LHCN-M2 (cell line): ENCODE measurements around the gene KLK10. TPM values are rescaled to one million over a fixed set of nuclear protein-coding genes. Genes with fewer than 3 reads are reported as not detected.

Source experiments
- DNase-seq: peaks from one replicate; pipeline ENCODE4 v3.0.0-alpha.2; 2012; ENCODE audit warnings: low read depth
- total RNA-seq: library from RNA; depleted of rRNA; stranded (reverse); fragments of >200 nt; gene quantifications from 2 replicates; pipeline ENCODE4 v1.2.3, GENCODE V29; 2014

Gene KLK10
- total RNA-seq, 1 experiment from 2014 or later, result not detected

GRCh38 chr19:51026554-51026831 is 7.0 kb upstream of the KLK10 start, which contains the start of gene KLK11:
Gene KLK11, minus strand, starts transcription at chr19:51026616. Its CDS starts 985 bp downstream, at chr19:51025631.
- no peak for DNase-seq

GRCh38 chr19:51025809-51026553 is 6.5 kb upstream of the KLK10 start:
- DNase-seq, result no peak

DNA sequence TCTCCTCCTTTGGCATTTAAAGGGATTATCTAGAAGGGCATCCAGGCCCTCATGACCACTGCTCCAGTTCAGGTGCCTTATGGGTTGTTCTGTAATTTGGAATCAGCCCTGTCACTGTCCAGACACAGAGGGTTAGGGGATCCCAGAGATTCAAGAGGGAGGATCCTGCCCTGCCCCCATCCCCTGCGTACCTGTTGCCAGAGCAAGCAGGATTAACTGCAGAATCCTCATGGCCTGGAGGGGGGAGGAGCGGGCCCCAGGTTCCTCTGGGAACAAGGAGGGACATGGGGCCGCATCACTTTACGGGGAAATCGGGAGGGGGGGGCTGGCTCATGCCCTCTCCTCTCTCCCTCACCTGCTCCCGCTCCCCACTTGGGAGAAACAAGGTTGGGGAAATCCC is 5.9 kb upstream of the KLK10 start:
- DNase-seq, result no peak

DNA sequence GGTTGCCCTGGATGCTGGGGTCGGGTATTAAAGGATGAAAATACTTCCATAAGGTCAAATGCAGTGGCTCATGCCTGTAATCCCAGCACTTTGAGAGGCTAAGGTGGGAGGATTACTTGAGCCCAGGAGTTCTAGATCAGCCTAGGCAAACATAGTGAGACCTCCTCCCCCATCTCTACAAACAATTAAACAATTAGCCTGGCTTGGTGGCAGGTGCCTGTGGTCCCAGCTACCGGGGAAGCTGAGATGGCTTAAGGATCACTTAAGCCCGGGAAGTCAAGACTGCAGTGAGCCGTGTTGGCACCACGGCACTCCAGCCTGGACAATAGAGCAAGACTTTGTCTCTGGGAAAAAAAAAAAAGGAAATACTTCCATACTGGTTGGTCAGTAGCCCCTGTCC is 5.4 kb upstream of the KLK10 start:
- DNase-seq, result no peak

- no peak for DNase-seq
Measured at GRCh38 chr19:51023946-51024345, 4.4 kb upstream of the KLK10 start.

DNA sequence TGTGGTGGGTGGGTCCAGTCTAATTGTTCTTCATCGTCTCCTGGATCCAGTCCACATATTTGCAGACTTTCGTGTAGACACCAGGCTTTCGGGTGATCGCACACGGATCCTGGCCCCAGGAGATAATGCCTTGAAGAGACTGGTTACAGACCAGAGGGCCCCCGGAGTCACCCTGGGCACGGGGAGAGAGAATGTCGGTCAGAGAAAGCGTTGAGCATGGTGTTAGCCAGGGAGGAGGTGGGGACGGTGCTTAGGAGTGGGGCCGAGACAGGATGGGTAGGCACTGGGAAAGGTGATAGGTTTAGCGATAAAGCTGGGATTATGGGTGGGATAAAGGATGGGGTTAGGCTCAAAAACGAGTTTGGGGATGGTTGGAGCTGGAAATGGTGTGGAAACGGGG is 3.0 kb upstream of the KLK10 start:
- no peak for DNase-seq

GRCh38 chr19:51020988-51021651 is 1.6 kb upstream of the KLK10 start:
- DNase-seq, result peak; percentile 43

DNA sequence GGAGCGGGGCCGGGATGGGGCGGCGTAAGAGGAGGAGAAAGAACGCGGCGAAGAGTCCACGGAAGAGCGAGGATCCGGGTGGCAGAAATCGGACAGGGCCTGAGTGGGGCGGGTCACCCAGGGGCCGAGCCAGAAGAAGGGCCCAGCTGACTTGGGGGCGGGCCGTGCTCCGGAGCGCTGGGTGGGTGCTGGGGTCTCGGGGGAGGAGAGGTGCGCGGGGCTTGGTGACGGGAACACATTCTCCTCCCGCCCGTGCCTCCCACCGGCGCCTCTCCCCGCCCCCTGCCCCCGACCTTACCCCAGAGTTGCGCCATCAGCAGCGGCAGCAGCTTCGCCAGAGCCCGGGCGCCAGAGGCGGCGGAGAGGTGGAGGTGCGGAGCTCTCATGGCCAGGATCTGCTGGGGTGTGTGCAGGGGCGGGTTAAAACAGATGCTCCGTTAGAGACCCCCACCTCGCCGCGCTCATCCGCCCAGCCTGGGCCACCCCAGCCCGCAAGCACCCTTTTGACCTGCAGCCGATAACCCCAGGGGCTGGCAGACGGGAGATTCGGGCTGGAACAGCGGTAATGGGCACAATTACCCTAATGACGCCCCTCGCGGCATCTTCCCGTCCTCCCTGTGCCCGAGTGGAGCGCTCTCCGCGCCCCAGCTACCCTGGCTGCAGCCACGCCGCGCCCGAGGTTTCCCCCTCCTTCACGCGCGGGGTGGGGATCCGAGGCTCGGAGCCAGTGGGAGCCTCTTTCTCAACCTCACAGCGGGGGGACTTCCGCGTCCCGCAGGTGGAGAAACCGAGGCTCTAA is 565 bp downstream of the KLK10 start:
- DNase-seq, result no peak

DNA sequence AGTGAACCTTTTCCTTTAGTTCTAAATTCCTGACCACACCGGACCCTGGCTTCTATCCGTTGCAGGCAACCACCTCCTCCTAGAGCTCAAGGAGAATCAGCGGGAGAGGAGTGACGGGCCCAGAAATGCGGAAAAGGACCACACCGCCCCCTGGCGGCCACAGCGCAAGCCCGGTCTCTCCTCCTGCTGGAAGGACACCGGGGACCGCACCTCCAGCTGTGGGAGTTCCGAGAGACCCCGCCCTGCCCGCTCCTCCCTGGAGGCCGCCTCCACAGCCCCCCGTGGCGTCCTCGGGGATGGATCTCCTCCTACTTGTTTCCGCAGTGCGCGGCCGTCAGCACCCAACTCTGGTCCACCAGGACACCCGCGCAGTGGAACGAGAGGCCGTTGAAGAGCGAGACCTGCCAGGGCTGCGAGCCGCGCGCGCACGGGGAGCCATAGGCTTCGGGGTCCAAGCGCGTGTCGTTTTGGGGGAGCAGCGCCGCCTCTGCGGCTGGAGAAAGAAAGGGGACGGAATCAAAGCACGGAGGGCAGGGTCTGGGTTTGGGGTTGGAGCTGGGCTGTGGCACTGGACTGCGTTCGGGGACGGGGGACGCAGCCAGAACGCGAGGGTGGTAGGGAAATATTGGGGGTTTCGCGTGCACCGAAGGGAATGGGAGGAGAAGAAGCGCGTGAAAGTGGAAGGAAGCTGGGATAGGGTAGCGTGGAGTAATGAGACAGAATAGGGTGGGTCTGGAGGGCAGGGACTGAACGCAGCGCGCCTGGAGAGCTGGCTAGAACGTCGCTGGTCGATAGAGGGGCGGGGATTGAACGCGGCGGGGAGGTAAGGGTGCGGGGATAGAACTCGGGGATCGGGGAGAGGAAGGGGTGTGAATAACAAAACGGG is 2.5 kb downstream of the KLK10 start:
- DNase-seq, result peak; percentile 20

DNA sequence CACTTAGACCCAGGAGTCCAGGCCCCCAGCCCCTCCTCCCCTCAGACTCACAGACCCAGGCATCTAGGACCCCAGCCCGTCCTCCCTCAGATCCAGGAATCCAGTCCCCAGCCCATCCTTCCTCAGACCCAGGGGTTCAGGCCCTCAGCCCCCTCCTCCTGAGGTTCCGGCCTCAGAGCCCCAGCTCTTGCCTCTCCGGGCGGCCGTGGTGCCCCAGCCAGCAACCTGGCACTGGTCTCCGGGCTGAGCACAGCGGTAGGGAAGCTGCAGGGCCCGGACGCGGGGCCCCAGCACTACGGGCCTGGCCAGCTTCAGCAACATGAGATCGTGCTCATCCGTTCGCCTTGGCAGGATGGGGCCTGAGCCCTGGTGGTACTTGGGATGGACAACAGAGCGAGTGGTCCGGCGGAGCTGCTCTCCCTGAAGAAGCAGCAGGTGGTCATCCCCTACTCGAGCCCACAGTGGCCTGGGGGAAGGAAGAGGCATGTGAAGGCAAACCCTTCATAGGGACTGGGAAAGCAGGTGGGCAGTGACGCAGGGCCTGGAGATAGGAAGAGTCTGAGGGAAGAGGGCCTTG is 3.7 kb downstream of the KLK10 start:
- no peak for DNase-seq

DNA sequence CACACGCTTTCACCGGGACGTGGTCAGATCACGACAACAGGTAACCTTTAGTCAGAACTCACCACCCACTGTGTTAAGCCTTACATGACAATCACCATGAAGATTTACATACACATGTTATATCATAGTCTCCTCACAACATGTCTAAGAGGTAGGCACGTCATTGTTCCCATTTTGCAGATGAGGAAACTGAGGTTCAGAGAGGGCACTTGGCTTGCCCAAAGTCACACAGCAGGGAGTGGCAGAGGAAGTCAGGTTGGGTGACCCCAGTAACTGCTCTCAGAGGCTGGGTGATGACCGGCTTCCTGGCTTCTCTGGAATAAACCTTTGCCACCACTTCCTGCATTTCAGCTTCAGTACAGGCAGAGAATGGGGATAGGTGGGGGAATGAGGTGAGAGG is 5.3 kb downstream of the KLK10 start:
- no peak for DNase-seq

DNA sequence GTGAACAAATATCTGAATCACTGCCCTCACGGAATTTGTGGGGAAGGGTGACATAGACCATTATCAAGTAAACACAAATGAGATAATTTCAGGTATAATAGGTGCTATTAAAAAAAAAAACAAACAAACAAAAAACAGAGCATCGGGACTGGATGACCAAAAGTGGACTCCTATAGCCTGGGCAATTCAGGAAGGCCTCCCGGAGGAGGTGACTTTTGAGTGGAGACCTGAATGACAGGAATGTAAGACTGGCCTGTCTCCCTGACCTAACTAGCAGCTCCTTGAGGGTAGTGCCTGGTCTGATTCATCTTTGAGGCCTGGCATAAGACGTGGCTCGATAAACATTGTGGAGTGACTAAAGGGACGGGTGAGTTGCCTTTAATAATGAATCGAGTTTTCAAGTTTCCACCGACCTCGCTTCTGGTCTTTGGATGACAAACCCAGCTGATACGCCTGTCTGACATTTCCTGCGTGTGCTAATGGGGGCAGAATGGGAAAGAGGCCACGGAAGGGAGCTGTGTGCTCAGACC is 6.8 kb downstream of the KLK10 start:
- DNase-seq, result no peak

DNA sequence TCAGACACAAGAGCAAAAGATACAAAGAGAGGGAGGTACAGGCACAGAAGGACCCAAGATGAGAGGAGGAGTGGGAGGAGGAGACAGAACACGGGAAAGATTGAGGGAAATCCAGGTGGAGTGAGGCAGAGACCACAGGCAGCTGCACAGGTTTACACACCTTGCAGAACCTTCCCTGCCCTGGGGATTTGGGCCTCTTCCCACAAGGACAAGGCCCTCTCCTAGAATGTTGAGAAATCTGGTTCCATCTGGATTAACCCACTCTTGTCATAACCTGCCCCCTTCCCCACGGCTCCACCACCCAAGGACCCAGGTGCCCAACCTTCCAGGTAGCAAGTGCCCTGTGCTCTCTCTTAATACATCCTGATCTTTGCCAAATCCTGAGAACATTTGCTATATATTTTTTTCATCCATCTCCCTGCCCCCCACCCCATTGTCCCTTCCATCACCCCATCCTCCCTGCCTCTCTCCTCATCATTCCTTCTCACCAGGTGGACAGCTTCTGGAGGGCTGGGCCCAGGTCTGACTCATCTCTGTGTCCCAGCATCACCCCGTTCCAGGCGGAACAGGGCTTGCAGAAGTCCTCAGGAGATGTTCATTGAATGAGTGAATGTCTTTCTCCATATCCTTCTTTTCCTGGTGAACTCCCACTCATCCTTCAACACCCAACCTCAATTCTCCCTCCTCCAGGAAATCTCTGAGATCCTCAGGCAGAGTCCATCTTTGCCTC is 9.3 kb downstream of the KLK10 start:
- DNase-seq, result no peak

DNA sequence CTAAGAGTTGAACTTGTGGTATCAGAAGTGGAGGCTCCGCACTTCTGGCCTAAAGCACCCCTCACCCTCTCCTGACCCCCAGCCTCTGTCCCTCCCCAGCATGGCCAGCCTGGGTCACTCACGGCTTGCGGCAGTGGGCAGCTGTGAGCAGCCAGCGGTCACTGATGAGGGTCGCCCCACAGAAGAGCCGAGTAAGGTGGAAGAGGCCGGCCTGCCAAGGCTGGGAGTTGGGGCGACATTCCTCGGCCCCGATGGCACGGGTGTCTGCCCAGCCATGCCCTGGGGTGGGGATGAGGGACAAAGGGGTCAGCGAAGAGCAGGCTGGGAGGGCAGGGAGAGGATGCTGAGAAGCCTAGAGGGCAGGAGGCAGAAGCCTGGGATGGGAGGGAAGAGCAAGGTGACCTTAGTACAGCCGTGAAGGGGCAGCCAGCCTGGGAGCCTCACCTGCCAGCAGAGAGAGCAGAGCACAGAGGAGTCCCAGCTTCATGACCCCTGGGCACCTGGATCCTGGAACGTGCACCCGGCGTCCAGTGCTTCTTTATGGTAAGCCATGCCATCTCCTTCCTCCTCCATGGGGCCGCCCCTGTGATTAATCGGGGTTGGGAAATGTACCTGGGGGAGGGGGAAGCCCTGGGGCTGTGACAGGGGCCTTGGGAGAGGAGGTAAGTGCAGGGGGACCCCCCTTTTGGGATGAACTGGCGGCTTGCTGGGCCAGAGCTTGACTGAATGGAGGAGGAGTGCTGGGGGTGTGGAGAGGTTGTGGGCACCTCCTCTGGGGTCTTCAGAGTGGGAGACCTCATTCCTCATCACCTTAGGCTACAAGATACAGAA is 10.2 kb downstream of the KLK10 start:
- DNase-seq, result no peak

DNA sequence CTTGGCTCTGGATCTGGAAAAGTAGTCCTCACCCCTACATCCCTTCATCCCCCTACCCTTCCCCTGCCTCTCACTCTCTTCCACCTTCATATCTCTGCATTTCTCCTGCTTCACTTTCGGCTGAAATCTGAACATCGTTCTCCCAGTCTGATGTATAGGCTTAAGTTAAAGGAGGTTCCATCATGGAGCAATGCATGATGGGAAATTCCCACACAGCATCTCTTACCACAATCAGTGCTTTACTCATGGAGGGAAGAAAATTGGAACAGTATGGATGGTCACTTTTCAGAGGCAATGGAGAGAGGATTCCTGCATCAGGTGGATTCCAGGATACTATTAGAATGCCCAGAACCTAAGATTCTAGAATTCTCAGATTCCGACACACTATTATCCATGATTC is 12.0 kb downstream of the KLK10 start:
- DNase-seq, result no peak

GRCh38 chr19:51006406-51006805 is 13.1 kb downstream of the KLK10 start:
- no peak for DNase-seq

DNA sequence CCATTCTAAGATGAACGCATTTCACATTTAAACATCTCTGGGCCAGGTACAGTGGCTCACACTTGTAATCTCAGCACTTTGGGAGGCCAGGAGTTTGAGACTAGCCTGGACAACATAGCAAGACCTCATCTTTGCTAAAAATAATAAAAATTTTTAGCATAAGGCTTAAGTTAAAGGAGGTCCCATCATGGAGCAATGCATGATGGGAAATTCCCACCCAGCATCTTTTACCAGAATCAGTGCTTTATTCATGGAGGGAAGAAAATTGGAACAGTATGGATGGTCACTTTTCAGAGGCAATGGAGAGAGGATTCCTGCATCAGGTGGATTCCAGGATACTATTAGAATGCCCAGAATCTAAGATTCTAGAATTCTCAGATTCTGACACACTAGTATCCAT is 14.3 kb downstream of the KLK10 start:
- DNase-seq, result no peak

DNA sequence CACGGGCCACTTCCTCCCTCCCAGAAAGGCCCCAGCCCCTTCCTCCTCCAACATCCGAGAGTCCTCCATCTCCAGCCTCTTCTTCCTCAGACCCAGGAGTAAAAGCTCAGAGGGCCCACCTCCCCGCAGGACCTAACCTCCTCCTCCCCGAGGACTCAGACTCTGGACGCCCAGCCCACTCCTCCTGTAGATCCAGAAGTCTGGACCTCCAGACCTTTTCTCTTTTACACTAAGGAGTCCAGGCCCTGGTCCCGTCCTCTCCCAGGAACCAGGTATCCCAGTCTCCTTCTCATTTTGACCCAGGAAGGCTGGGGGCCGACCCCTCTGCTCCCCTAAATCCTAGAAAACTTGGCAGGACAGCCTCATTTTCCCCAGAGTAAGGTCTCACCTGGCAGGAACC is 16.2 kb downstream of the KLK10 start:
- DNase-seq, result no peak

DNA sequence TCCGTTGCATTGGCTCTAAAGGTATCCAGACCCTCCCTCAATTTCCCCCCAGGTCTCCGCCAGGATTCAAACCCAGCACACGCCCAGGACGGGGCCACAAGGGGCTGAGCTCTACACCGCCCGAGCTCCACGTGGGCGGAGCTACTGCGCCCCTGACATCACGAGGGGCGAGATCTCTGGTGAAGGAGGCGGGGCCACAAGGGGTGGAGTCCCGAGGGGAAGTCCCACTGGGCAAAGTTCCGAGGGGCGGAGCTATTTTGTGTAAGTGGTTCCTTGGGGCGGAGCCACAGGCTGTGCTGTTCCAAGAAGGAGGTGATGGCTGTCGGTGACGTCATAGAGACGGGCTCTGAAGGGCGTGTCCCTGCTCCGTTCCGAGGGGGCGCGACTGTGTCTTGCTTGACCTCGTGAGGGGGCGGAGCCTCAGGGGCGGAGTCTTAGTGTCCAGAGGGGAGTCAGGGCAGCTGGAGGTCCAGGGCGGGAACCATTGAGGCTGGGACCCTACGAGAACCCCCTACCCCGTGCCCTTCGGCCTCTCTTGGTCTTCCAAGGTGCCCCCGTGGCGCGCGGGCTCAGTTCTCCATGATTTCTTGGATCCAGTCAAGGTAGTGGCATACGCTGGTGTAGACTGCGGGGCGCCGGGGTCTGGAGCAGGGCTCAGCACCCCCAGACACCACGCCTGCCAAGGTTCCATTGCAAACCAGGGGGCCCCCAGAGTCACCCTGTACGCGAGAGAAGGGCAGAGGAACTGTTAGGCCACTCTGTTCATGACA is 16.8 kb downstream of the KLK10 start:
- DNase-seq, result peak; percentile 2
